Inferior parietal cortex (tissue), 1 donor: Measurements from ENCODE around the gene SLC22A23.

ENCODE experiments used
- DNase-seq: peaks from one replicate; pipeline ENCODE4 v3.0.0-alpha.2; 2016; ENCODE audit errors: extremely low spot score

SLC22A23 gene

GRCh38 chr6:3335169-3335568 is 121.7 kb downstream of the SLC22A23 start:
- no peak for DNase-seq

- DNase-seq: no peak
Observed at GRCh38 chr6:3334555-3334954, 122.3 kb downstream of the SLC22A23 start.

GRCh38 chr6:3333263-3333662 is 123.6 kb downstream of the SLC22A23 start:
- no peak for DNase-seq

DNA sequence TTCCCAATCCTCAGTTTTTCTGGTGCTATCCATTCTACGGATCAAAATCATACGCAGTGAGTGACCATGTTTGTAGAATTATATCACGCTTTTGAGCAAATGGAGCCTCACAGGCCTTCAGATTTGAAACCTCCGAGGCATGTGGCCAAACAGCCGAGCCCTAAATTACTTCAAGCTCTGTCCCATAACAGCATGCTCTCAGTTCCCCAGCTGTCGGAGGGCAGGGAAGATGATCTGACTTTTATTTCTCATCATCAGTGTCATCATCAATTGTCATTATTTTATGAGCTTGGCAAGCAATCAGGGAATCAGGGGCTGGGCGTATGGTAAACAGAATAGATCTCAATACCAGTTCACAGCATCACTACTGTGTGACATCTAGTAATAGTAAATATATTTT is 124.9 kb downstream of the SLC22A23 start:
- DNase-seq: no peak

DNA sequence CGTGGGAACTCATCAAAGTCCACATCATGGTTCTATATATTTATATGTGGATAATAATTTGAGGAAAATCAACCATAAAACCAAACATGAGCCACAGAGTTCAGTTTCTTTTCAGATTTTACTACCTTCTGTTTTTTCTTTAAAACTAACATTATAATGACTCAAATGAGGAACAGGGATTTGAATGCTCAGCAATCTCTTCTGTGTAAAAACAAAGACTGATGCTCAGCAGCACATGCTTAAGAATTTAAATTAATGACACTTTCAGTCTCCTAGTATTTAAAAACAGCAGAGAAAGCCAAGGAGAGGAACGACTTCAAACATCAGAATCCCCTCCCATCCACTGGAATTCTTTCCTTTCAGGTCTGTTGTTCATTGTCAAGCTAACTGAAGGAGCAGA is 125.4 kb downstream of the SLC22A23 start:
- no peak for DNase-seq

GRCh38 chr6:3330199-3330598 is 126.7 kb downstream of the SLC22A23 start:
- DNase-seq: no peak

- no peak for DNase-seq
Observed at GRCh38 chr6:3329393-3330051, 127.3 kb downstream of the SLC22A23 start.

DNA sequence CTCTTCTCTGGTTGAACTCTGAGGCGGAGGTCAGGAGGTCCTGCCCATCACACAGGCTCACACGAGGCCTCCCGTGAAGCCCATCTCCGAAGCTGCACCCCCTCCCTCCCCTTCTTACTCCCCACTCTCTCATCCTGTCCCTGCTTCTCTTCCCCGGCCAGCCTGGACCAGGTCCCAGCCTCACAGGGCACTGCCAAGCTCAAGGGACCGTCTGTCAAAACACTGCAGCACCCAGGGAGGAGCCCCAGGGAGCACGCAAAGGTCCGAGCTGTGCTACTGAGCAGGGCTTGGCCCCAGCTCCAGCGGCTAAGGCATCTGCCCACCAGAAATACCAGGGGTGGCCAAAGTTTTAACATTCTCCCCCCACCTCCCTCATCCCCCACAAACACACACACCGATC is 128.1 kb downstream of the SLC22A23 start:
- no peak for DNase-seq

DNA sequence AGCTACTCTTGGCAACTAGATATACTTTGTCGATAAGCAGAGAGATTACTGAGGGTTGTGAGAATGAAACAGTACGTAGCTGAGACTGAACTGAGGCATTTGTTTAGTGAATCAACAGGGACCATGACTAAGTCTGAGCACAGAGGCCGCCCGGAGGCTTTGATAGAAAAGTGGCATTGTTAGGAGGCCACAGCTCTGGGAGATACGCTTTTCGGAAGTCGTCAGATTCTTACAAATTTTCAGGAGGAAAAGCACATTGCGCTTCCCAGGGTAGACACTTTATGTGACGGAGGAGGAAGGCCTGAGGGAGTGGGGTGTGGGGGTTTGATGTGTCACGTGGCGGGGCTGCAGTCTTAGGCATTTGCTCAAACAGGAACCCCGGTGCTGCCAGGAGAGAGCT is 128.7 kb downstream of the SLC22A23 start:
- no peak for DNase-seq

- no peak for DNase-seq
Observed at GRCh38 chr6:3327403-3327802, 129.4 kb downstream of the SLC22A23 start.

GRCh38 chr6:3326981-3327380 is 129.9 kb downstream of the SLC22A23 start:
- DNase-seq: no peak

DNA sequence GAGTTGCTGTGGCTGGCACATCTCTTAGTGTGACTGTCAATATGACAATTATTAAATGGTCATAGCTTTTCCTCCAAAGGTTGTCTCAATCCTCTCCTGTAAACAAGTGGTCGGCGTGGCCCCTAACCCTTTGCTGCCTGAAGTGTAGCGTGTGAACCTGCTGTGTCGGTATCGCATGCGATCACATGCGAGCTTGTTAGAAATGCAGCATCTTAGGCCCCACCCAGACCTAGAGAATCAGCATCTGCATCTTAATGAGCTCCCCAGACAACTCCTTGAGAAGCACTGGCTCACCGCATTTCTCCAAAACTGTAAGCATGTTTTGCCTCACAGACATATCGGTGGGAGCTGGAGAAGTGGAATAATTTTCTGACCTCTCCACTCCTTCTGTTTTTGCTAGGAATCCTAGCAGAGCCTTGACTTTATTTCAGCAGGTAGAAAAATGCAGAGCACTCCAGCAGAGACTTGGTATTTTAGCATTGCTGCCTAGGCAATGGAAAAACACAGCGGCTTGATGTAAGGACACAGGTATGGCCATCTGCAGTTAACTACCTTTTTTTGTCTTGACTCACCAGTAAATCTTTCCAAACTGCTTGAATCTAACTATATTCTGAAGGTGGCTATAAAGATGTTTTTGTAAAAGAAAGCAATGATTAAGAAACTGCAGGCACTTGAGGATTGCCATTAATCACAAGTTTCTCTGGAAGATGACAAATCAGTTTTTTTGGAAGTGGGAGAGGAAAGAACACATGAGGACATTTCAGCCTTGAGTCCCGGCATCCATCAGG is 130.5 kb downstream of the SLC22A23 start:
- DNase-seq: no peak

DNA sequence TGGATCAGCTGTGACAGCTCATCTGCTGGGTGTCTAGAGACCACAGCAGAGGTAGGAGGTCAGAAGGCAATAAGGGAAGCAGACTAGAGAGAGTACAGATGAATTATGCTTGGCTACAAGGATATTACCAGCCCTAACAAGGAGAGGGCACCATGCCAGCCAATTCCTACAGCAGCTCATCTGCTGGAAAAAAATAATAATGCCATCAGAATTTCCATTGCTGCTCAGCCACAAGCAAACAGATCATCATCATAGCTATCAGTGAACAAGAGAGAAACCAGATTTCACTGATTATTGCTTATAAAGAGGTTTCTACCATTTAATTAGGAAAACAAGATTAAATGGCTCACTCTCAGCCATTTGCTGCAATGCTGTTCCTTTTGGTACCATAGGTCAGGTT is 131.6 kb downstream of the SLC22A23 start:
- no peak for DNase-seq

- peak; percentile 29 for DNase-seq
Observed at GRCh38 chr6:3324262-3324942, 132.4 kb downstream of the SLC22A23 start.

- DNase-seq: peak; percentile 55
Observed at GRCh38 chr6:3323696-3324261, 133.1 kb downstream of the SLC22A23 start.

- DNase-seq: no peak
Observed at GRCh38 chr6:3323148-3323547, 133.7 kb downstream of the SLC22A23 start.

DNA sequence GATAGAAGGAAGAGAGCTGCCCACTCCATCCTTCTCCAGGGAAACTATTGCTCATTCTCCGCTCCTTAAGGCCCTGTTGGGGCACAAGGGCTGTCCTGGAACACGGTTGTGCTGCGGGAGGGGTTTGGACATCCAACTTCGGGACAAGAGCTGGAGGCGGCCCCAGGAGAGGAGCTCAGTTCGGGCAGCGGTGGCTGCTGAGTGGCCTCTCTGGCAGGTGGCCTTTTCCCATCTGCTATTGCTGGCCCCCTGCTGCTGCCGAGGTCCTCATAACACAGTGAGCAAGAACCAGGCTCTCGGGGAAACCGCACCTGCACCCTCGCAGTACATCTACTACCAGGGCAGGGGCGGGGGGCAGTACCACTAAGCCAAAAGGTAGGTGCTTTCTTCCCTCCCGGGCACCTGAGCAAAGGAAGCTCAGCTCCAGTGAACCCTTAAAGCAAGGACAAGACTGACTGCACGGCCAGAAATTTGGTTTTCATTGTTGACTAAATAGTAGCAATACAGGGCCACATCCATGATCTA is 134.4 kb downstream of the SLC22A23 start:
- DNase-seq: no peak

GRCh38 chr6:3321875-3322274 is 135.0 kb downstream of the SLC22A23 start:
- DNase-seq: no peak

DNA sequence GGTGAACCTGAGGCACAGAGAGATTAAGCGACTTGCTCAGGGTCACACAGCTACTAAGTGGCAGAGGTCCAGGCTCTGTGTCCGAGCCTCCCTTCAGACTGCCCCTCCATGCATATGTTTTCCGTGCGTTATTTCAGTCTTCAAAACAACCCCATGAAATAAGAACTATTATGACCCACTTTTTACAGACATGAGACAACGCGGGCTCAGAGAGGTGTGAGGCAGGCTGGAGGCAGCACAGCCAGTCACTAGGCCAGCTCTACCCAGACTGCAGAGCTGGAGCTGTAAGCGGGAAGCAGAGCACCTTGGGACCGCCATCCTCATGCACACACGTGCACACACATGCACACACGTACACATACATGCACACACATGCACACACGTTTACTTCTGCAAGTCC is 135.8 kb downstream of the SLC22A23 start:
- DNase-seq: no peak

- DNase-seq: no peak
Observed at GRCh38 chr6:3320238-3320811, 136.5 kb downstream of the SLC22A23 start.

DNA sequence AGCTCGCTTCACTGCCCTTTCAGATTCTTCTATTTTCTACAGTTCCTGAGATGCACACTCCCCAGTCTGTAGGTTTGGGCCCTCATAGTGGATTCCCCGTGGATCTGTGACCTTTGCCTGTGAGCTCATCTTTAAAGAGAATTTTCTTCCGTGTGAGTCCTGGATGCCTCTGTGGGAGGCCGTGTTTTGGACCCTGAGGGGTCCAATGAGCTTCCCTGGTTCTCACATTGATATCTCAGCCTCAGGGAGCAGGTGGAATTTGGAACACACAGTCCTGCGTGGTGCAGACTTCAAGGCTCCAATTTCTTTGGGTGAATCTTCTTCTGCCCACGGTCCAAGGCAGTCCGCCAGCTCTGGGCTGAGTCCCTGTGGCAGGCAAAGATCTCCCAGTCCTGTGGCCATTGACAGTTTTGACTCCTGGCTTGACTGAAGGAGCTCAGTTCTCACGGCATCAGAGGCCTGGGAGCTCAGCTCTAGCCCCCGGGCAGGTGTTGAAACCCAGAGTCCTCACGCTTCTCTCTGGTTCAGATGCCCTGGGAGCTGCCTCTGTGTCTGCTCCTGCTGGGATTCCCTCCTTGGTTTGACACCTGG is 137.1 kb downstream of the SLC22A23 start:
- DNase-seq: no peak
